Gastroesophageal sphincter (tissue), 4 donors: ENCODE measurements around the gene RNF213. TPM values are rescaled to one million over a fixed set of nuclear protein-coding genes. Genes with fewer than 3 reads are reported as not detected.
"Not testable (repeated sequence)": the region's sequence is repeated elsewhere in the genome, so short reads cannot be mapped to it uniquely, and the experiment has no call there.

Experiments used
- ATAC-seq: fragments of 150-250 bp; one replicate; pipeline ENCODE4 v1.9.1; 2016; ENCODE audit warnings: mild to moderate bottlenecking, moderate library complexity
- H3K27ac ChIP-seq, 4 donors: fragments of 200-600 bp; sonication (generic) in 3 of 4; 1 replicate in 3 of 4; 2 replicates in 1 of 4; pipeline ENCODE4 v1.5.1; 2016 to 2019
- H3K27me3 ChIP-seq: fragments of 200-600 bp; sonication (generic); one replicate; pipeline ENCODE4 v1.5.1; 2019
- H3K36me3 ChIP-seq, 2 donors: fragments of 200-600 bp; sonication (generic); one replicate each; pipeline ENCODE4 v1.5.1; 2019; ENCODE audit warnings: control low read depth in 1 of 2
- H3K4me1 ChIP-seq, 3 donors: fragments of 200-600 bp; sonication (generic); 1 replicate in 2 of 3; 2 replicates in 1 of 3; pipeline ENCODE4 v1.5.1; 2016 to 2019; ENCODE audit warnings: control low read depth in 2 of 3
- H3K4me3 ChIP-seq, 2 donors: fragments of 200-600 bp; sonication (generic); one replicate each; pipeline ENCODE4 v1.5.1; 2019; ENCODE audit warnings: mild to moderate bottlenecking in 1 of 2, moderate library complexity in 1 of 2
- H3K9me3 ChIP-seq, 3 donors: fragments of 200-600 bp; sonication (generic); one replicate each; pipeline ENCODE4 v1.5.1; 2017 to 2019; ENCODE audit warnings: control low read depth in 2 of 3
- EP300 ChIP-seq: sonication (generic); formaldehyde crosslinking; IDR thresholded peaks from one replicate; pipeline ENCODE4 v1.6.1; 2017; ENCODE audit warnings: antibody characterized with exemption, mild to moderate bottlenecking
- POLR2A ChIP-seq, 2 donors: fragments of 450-650 bp; IDR thresholded peaks; one replicate each; pipeline ENCODE4 v1.6.1; 2017; ENCODE audit warnings: antibody characterized with exemption in 2 of 2, mild to moderate bottlenecking in 2 of 2, moderate library complexity in 1 of 2
- POLR2AphosphoS5 ChIP-seq: sonication (generic); formaldehyde crosslinking; IDR thresholded peaks from one replicate; pipeline ENCODE4 v1.6.1; 2017; ENCODE audit warnings: antibody characterized with exemption
- WGBS, 2 donors: methylation state at CpG; one replicate each; pipeline ENCODE4 v1.1.5; 2018; ENCODE audit warnings: low coverage in 1 of 2; 5-methylcytosine and 5-hydroxymethylcytosine counted together
- total RNA-seq, 4 donors: library from RNA; depleted of rRNA; stranded (reverse); fragments of >200 nt; gene quantifications; one replicate each; pipeline ENCODE4 v1.1.0, GENCODE V29; 2016
- TF ChIP-seq, protein P1 (sequence below), 4 experiments: fragments of 200-600 bp in 2 of 4; fragments of 450-650 bp in 2 of 4; sonication (generic) in 1 of 4; IDR thresholded peaks; one replicate each; pipeline ENCODE4 v1.5.1; 2017 to 2019; ENCODE audit warnings: antibody characterized with exemption in 4 of 4, mild to moderate bottlenecking in 2 of 4, moderate library complexity in 2 of 4

RNF213 gene
- total RNA-seq, 4 donors from 2014 or later = 59.2 to 87.6 (median 67.8) TPM

DNA sequence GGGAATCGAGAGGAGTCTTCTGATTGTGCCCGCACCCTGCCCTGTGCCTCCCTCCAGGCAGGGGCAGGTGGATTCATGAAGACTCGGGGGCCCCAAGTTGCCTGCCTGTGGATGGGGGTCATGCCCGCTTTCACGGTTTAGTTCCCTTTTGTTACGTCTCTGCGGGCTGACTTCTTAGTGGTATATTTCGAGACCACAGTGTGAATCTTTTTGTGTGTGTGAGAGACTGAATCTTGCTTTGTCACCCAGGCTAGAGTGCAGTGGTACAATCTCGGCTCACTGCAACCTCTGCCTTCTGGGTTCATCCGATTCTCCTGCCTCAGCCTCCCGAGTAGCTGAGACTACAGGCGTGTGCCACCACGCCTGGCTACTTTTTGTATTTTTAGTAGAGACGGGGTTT lies 18.1 kb upstream of the RNF213 start:
- H3K9me3 ChIP-seq = no peaks in the 10 kb centered on the region
- TF ChIP-seq POLR2AphosphoS5 = no peak
- TF ChIP-seq, protein P1, sequence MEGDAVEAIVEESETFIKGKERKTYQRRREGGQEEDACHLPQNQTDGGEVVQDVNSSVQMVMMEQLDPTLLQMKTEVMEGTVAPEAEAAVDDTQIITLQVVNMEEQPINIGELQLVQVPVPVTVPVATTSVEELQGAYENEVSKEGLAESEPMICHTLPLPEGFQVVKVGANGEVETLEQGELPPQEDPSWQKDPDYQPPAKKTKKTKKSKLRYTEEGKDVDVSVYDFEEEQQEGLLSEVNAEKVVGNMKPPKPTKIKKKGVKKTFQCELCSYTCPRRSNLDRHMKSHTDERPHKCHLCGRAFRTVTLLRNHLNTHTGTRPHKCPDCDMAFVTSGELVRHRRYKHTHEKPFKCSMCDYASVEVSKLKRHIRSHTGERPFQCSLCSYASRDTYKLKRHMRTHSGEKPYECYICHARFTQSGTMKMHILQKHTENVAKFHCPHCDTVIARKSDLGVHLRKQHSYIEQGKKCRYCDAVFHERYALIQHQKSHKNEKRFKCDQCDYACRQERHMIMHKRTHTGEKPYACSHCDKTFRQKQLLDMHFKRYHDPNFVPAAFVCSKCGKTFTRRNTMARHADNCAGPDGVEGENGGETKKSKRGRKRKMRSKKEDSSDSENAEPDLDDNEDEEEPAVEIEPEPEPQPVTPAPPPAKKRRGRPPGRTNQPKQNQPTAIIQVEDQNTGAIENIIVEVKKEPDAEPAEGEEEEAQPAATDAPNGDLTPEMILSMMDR (IDR thresholded peaks at IDR 0.05) = no peak
- no peak for TF ChIP-seq EP300
- no peak for TF ChIP-seq POLR2A (IDR thresholded peaks at IDR 0.05)
- H3K4me3 ChIP-seq = no peak overlapping the region
- H3K27me3 ChIP-seq = no peaks in the 10 kb centered on the region
- 70 to 88% methylated on average over 4 to 12 of the region's 14 CpGs for WGBS, 2 donors
- H3K4me1 ChIP-seq = no peaks in the 10 kb centered on the region
- peaks cover 0 to 98% of the 10 kb centered on the region in 2 donors for H3K36me3 ChIP-seq
- H3K27ac ChIP-seq = no peak overlapping the region
- no peak for ATAC-seq

DNA sequence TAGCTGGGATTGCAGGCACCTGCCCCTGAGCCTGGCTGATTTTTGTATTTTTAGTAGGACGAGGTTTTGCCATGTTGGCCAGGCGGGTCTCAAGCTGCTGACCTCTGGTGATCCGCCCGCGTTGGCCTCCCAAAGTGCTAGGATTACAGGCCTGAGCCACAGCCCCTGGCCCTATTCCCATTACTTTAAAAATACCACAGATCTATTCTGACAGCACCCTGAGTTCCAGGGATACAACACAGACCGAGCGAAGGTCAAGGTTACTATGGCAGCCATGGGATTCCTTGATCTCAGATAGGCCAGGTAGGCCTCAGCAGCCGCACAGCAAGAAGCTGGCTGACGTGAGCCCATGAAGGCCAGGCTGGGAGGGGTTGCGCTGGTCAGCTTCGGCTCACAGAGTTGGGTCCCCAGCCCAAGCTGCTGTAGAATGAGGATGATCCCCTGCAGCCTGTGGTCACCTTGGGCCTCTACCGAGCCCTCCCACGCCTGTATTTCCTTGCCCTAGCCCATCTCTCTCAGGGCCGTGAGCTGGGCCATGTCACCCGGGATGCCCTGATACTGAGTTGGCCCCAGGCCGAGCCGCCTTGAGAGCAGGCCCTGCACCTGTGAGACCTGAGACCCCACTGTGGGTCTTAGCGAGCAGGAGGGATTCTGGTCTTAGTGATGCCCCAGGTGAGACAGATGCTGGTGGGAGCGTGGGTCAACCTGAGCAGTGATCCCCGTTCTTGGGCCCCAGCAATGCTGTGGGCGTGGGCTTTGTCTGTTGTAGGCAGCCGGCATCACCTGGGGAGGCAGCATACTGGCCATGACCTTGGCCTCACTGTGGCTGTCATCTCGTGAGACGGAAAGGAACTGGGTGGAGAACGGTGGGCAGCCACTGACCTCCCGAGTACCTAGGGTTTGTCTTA lies 16.9 kb upstream of the RNF213 start:
- Histone ChIP-seq H3K4me1 (no peaks in the 10 kb centered on the region), H3K27ac (no peak overlapping the region), H3K36me3 (peaks cover 0 to 98% of the 10 kb centered on the region in 2 donors), H3K27me3 (no peaks in the 10 kb centered on the region), H3K9me3 (no peaks in the 10 kb centered on the region), H3K4me3 (no peak overlapping the region)
- 98 to 100% methylated on average over 5 to 6 of the region's 26 CpGs for WGBS, 2 donors
- no peak for ATAC-seq
- TF ChIP-seq EP300 = no peak
- TF ChIP-seq, protein P1 (IDR thresholded peaks at IDR 0.05) = no peak
- no peak for TF ChIP-seq POLR2A (IDR thresholded peaks at IDR 0.05)
- no peak for TF ChIP-seq POLR2AphosphoS5

DNA sequence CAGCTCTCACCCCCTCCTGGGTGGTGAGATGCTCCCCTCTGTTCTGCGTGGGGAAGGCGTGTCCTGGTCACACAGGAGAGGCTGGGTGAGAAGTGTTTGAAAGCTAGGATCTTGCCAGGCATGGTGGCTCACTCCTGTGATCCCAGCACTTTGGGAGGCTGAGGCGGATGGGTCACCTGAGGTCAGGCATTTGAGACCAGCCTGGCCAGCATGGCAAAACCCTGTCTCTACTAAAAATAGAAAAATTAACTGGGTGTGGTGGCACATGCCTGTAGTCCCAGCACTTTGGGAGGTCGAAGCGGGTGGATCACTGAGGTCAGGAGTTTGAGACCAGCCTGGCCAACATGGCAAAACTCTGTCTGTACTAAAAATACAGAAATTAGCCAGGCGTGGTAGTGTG lies 16.2 kb upstream of the RNF213 start:
- not testable (repeated sequence) for H3K4me1 ChIP-seq, H3K27ac ChIP-seq, ATAC-seq, H3K4me3 ChIP-seq, H3K27me3 ChIP-seq, H3K9me3 ChIP-seq
- peaks cover 0 to 100% of the 10 kb centered on the region in 2 donors for H3K36me3 ChIP-seq
- WGBS, 2 donors = 87 to 100% methylated on average over 1 to 3 of the region's 6 CpGs

DNA sequence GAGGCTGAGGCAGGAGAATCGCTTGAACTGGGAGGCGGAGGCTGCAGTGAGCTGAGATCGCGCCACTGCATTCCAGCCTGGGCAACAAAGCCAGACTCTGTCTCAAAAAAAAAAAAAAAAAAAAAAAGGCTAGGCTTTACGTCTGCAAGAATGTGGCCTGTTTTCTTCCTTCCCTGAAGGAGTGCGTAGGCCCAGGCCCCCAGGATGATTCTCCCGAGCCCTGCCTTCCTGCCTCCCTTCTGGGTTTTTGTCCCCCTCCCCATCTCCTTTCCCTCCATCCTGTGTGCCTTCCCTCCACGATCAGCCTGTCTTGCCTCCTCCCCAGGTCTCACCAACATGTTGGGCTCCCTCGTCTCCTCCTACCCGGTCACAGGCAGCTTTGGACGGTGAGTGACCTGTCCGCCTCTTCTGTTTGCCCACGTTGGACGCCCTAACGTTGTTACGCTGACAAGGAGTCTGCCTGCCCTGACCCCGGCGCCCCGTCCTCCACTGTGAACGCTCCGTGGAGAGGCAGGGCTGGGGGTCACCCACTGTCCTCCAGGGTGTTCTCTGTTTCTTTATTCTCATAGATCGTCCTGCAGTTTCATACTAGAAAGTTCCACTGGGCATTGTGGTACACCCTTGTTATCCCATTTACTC lies 15.7 kb upstream of the RNF213 start:
- TF ChIP-seq EP300 = no peak
- TF ChIP-seq, protein P1 (IDR thresholded peaks at IDR 0.05) = no peak
- no peak for TF ChIP-seq POLR2A (IDR thresholded peaks at IDR 0.05)
- TF ChIP-seq POLR2AphosphoS5 = no peak
- Histone ChIP-seq H3K27ac (no peak overlapping the region), H3K9me3 (no peaks in the 10 kb centered on the region), H3K4me3 (no peak overlapping the region), H3K36me3 (peaks cover 0 to 100% of the 10 kb centered on the region in 2 donors), H3K27me3 (no peaks in the 10 kb centered on the region), H3K4me1 (no peaks in the 10 kb centered on the region)
- WGBS, 2 donors = 86 to 88% methylated on average over 6 to 16 of the region's 22 CpGs
- ATAC-seq = no peak

DNA sequence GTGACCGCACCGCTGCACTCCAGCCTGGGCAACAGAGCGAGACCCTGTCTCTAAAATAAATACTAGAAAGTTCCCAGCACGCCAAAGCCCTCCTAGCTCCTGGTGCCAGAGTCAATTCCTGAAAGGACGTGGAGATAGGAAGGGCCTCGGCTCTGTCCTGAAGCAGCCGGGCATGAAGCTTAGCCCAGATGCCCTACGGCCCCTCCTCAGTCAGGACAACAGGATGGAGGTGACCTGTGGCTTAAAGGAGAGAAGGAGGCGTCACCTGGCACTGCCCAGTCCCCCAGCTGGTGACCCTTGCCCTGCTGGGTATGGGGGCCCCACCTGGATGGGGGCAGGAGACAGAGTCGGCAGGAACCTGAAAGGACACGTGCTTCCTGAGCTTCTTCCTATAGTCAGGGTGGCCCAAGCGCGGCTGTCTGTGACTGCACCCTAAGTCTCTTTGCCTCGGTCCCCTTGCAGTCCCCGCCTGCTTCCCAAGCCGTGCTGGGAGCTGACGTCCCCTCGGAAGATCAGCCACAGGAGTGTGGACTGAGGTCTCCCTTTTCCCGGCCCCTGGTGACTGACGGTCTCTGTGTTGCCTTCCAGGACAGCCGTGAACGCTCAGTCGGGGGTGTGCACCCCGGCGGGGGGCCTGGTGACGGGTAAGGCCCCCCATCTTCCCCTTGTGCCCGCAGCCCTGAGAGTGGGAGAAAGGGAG lies 14.9 kb upstream of the RNF213 start:
- no peak for ATAC-seq
- Histone ChIP-seq H3K4me3 (no peak overlapping the region), H3K27me3 (no peaks in the 10 kb centered on the region), H3K9me3 (no peaks in the 10 kb centered on the region), H3K36me3 (peaks cover 0 to 100% of the 10 kb centered on the region in 2 donors), H3K27ac (no peak overlapping the region), H3K4me1 (no peaks in the 10 kb centered on the region)
- TF ChIP-seq POLR2A (IDR thresholded peaks at IDR 0.05) (no peak), EP300 (no peak), POLR2AphosphoS5 (no peak)
- TF ChIP-seq, protein P1 (IDR thresholded peaks at IDR 0.05) = no peak
- WGBS, 2 donors = 100% methylated on average over 1 of the region's 27 CpGs; no CpG with 5 or more reads in 1 of the 2 donors
